ELR (cell line): ENCODE measurements around the gene SLC2A13.
"Not testable (repeated sequence)": the region's sequence is repeated elsewhere in the genome, so short reads cannot be mapped to it uniquely, and the experiment has no call there.

Experiments used
- DNase-seq: peaks from one replicate; pipeline ENCODE4 v3.0.0-alpha.2; 2015; ENCODE audit warnings: low read depth

The SLC2A13 gene

DNA sequence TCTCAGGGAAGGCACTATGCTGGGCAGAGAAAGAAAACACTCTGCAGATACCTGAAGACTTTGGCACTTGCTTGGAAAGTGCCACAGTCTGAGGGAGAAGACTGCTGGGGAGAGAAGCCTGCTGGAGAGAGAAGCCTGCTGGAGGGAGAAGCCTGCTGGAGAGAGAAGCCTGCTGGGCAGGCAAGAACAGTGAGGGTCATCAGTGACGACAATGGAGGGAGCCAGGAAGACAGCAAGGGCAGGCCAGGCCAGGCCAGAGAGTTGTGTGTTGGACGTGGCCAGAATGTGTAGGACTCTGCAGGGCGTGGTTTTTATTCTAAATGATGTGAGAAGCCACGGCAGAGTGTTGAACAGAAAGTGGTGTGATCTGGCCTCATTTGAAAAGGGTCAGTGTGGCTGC lies 301.0 kb downstream of the SLC2A13 start:
- no peak for DNase-seq

DNA sequence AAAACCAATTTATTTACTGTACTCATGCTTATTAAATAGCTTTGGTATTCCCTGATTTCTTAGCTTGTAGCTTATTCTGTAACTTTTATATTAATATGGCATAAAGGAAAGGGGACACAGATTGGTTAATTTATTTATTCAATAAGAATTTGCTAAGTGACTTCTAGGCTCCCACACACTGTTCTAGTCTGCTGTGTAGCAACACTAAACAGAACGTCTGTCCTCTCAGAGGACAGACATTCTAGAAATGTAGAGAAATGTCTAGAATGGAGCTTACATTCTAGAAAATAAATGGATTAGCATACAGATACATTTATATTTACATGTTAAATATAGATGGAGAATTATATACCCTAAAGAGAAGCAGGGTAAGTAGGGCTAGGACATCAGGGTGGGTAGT lies 301.4 kb downstream of the SLC2A13 start:
- no peak for DNase-seq

DNA sequence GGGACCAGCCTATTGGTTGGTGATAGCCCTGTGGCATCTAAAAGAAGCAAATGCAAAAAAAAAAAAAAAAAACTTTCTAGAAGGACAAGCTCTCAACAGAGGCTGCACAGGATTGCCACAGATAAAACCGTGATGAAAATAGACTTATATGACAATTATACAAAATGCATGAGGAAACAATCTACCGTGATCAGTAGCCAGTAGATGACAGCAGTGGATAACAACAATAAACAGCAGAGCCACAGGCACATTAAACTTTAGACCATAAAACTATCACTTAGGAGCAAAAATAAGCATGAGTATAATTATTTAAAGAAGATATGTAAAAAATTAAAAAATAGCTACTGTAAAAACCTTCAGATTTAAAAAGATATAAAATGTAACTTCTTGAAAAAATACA lies 302.7 kb downstream of the SLC2A13 start:
- DNase-seq: no peak

DNA sequence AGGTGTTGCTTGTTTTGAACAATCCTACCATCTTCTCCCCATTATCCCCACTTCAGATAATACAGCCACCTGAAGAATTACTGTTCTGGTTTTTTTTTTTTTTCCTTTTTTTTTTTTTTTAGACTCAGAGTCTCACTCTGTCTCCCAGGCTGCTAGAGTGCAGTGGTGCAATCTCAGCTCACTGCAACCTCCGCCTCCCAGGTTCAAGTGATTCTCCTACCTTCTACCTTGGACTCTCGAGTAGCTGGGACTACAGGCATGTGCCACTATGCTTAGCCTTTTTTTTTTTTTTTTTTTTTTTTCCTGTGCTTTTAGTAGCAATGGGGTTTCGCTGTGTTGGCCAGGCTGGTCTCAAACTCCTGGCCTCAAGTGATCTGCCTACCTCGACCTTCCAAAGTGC lies 306.9 kb downstream of the SLC2A13 start:
- no peak for DNase-seq

DNA sequence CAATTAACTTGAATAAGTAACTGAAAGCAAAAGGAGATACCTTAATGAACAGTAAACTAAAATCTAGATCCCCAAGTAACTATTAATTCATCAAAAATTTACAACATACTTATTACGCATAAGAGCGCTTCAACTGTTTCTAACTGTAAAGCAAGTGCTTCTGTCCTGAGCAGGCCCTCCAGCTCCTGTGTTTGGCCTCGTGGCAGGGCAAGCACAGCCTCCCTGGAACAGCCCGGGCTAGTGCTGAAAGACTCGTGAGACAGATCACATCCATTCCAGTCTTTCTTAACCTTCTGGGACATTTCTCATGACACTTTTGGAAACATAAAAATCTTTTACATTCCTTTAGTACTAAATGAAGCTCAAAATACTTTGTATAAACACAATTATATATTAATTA lies 307.5 kb downstream of the SLC2A13 start:
- DNase-seq: no peak

DNA sequence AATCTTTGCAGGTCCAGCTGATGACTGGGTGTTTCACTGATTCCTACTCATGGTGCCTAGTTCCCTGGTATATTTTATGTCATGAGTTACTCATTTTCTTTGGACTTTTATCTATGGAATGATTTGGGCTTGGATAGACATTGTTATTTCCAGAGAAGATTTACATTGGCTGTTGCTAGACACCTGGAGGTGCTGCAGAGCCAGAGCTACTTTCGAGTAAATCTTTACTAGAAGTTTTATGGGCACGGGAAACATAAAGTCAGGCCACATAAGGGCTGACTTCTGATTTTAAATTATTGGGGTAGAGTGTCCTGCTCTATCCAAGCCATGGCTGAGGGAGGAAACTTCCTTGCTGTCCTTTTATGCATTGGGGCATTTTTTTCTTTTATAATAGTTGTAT lies 310.4 kb downstream of the SLC2A13 start:
- DNase-seq: no peak

DNA sequence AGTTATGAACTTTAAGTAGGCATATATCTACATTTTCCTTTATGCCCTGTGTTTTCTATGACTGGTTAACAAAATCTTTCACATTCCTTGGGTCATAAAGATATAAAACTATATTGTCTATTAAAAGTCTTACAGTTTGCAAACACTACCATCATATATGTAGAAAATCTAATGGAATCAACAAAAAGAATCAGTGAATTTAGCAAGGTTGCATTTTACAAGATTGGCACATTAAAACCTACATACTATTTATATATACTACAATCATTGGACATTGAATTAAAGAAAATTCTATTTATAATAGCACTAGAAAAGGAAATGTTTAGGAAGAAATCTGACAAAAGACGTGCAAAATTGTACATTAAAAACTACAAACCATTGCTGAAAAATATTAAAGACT lies 312.9 kb downstream of the SLC2A13 start:
- no peak for DNase-seq

DNA sequence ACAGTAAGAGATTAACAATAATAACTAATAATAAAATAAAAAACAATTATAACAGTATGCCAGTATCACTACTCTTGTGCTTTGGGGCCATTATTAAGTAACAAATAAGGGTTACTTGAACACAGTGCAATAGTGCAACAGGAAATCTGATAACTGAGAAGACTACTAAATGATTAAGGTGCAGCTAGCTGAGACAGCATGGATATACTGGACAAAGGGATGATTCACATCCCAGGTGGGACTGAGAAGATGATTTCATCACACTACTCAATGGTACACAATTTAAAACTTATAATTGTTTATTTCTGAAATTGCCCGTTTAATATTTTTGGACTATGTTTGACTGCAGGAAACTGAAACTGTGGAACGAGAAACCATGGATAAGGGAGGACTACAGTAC lies 317.6 kb downstream of the SLC2A13 start:
- no peak for DNase-seq

DNA sequence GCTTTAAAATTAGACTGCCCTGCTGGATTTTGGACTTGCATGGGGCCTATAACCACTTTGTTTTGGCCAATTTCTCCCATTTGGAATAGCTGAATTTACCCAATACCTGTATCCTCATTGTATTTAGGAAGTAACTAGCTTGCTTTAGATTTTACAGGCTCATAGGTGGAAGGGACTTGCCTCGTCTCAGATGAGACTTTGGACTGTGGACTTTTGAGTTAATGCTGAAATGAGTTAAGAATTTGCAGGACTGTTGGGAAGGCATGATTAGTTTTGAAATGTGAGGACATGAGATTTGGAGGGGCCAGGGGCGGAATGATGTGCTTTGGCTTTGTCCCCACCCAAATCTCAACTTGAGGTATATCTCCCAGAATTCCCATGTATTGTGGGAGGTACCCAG lies 320.1 kb downstream of the SLC2A13 start:
- DNase-seq: not testable (repeated sequence)

DNA sequence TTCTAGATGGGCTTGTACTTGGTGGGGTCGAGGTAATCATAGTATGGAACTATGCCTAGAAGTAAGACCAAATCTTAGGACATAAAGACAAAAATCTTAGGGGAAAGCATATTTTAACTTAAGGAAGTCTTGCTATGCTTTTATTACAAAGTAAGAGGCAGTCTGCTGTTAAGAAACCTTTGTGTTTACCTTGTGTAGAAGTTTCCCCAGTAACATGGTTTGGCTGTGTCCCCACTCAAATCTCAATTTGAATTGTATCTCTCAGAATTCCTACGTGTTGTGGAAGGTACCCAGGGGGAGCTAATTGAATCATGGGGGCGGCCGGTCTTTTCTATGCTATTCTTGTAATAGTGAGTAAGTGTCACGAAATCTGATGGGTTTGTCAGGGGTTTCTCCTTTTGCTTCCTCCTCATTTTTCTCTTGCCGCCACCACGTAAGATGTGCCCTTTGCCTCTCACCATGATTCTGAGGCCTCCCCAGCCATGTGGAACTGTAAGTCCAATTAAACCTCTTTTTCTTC lies 323.8 kb downstream of the SLC2A13 start:
- no peak for DNase-seq

DNA sequence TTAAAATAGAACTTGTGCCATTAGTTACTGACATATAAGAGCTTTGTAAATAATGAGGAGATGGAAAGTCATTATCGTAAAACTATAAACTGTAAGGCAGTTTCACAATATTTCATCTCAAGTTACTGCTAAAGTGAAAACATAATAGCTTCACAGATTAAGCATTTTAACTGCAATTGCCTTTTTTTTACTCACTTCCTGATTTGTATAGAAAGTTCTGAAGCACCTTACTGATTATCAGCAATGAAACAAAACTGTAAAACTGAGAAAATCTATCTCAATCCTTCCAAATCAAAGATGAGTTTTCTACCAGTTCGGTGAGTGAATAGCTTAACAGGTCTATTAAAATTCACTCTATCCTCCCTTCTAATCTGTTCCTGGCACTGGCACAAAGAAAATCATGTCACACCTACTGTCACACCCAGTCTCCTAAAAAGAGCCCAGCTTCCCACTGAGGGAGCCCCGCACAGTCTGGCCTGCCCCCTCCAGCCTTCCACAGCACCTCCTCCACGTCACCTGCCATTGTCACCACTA lies 324.9 kb downstream of the SLC2A13 start:
- no peak for DNase-seq

DNA sequence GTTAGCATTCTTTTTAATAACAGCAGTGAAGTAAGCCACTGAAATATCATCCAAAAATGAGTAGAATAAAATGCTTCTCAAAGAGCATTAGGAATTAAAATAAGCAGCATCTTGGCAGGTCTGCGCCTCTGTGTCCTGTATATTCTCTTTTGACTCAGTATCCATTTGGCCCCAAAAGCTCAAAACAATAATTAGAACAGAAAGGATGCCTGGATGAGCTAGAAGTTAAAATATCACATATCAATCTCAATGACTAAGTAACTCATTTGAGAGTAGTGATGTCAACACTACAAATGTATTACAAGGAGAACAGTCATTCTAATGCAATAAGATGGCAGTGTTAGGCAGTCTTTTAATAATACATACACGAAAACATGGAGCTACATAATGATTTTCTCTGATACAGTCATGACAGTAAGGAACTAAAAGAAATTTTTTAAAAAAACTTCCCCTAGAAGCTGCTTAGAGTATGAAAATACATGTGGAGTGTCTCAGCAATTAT lies 325.4 kb downstream of the SLC2A13 start:
- no peak for DNase-seq

DNA sequence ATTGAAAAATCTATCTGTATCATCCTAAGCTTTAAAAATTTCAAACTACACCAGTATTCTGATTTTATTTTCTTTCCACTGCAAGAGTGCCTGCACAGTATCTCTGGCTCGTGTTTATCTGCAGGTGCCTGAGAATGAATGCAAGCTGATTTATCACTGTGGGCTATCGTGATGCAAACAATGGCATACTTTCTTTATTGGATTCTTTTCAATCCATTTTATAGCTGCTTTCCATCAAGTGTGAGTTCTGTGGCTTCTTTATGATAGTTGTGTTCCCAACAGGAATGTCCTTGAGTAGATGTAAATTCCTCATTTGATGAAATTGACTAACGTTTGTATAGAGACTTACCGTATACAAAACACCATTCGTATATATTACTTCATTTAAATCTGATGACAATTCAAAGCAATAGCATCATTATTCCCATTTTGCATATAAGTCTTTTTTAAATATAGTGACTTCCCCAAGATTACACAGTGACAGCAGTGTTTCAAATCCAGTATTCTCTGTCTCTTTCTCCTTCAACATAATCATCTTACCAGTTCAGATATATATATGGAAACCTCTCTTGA lies 326.0 kb downstream of the SLC2A13 start:
- DNase-seq: no peak

DNA sequence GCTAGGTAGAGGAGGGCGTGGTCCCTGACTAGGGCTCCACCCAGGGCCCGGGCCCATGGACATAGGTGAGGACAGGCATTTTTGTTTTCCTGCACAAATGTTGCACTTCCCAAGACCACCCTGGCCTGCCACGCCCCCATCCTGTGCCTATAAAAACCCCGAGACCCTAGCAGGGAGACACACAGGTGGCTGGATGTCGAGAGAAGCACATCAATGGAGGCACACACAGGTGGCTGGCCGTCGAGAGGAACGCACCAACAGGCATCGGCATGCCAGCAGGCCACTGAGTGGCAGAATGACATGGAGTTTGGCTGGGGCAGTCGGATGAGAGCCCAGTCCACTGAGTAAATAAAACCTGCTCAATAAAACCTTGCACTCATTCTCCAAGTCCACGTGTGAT lies 328.4 kb downstream of the SLC2A13 start:
- DNase-seq: no peak

DNA sequence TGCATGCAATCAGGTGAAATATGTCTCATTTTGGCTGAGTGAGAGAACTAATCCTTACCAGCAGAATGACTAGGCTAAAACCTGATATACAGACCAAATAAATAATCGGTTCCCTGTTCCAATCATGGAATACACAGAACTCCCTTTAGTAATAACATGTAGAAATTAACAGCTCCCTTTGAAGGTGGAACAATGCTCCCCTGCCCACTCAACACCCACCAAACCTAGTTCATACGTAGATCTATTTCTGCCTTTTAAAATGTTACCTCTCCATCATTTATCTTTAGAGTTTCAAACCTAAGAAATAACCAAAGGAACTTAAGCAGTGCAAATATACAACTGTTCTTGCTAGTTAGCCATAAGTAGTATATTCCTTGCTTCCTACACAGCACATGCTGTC lies 332.6 kb downstream of the SLC2A13 start:
- no peak for DNase-seq

DNA sequence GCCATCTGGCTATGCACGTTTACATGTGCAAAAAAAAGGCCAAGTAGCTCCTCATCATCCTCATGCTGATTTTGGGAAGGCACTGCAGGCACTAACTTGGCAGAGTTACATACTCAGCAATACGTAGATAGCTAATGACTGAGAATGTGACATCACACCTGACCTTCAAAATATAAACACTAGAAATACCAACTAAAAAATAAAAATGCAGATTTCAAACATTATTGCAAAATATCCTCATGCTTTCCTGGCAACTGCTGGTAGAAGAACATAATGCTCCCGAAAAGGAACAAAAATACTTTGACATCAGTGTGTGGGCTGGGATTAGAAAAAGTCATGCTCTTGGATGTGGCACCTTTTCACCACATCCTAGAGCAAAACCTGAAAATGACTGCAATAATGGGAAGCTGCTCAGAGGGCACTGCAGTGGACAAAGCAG lies 333.0 kb downstream of the SLC2A13 start:
- no peak for DNase-seq

DNA sequence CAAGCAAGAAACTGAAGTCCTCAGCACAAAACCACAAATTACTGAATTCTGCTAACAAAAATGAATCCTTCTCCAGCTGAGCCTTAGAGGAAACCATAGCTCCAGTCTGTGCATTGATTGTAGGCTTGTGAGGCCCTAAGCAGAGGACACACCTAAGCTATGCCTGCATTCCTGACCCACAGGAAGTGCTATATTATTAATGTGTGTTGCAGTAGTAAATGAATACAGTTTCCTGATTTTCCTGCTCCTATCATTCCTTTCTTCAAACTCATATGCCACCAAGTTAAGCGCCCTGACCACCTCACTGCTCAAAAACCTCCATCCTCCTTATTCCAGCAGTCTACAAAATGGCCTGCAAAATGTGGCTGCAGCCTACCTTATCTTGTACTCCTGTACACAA lies 334.4 kb downstream of the SLC2A13 start:
- no peak for DNase-seq

DNA sequence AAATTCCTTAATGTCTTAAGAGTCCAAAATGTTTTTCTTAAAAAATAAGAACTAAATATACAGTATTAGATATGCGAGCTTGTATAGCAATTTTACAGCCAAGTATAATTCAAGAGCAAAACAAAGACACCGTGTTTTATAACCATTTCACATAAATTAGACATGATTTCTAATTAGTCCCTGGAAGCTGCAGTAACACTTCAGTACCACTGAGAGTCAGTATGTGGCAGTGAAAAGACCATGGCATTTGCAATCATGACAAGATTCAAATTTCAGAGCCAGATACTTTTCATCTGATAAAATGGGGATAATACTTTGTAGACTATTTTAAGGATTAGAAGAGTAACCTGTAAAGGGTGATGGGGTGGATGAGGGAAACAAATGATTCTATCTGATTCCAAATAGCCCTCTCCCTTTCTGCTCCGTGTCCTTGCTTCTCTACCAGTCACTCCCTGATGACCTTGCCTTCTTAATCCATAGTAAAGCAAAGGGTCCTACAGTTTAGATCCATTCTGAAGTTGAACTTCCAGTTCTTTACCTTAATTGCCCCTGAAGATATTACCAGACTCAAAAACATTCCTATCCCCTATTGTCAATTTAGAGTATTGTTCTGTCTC lies 340.8 kb downstream of the SLC2A13 start:
- DNase-seq: peak; percentile 30

DNA sequence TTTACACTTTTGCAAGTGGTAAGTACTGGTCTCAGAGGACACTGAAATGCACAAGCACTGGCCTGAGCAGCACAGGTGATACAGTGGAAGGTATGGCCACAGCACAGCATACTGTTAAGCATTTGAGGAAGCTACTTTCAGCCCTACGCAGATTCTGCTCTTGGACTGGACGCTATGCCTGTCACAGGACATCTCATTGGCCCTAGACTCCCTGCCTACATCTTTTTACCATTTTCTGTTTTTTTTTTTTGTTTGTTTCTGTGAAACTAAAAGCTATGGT lies 342.1 kb downstream of the SLC2A13 start:
- no peak for DNase-seq

DNA sequence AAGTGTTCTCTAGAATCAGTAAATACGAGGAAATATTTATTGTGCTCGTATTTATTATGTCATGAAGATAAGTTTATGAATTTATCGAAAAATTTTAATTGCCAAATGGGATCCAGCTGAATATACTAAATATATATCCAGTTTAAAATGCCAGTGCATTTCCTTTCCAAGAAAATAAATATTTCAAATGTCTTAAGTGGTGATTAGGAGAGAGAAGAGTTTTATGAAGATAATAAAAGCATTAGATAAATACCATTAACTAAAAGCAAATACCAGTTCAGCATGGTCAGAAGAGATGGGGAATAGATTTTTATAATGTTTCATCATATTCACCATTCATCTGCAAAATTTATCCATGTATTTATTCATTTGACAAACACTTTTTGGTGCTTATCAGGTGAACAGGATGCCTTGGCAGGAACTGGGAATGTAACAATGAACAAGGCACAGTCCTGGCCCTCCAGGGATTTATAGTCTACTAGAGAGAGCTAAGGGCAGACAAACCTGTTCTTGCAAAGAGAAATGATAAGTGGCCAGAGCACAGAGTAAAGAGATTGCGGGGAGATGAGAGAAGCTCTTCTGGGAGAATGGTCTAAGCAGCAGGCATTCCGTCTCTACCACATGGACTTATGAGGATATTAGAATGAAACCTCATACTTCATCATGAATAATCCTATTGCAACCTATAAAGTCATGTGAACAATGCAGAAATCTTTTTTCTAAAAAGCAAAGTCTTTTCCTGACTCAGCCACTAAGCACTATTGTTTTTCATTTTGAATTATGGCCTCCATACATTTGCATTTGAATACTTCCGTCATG lies 342.6 kb downstream of the SLC2A13 start:
- DNase-seq: no peak

DNA sequence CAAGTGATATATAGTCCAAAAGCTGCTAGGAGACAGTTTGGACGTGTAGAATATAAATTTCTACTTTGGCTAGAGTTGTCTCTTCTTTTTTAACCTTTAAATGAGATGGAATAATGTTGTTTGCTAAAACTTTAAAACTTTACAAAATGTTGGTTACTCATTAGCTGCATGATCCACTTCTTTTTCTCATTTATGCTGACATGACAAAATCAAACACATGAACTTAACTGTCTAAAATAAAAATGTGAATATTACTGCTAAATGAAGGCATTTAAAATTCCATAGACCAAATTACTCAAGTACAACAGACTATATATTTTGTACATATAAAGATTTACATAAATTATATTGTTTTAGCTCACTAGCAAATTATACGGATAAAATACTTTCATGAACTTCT lies 350.4 kb downstream of the SLC2A13 start:
- no peak for DNase-seq

DNA sequence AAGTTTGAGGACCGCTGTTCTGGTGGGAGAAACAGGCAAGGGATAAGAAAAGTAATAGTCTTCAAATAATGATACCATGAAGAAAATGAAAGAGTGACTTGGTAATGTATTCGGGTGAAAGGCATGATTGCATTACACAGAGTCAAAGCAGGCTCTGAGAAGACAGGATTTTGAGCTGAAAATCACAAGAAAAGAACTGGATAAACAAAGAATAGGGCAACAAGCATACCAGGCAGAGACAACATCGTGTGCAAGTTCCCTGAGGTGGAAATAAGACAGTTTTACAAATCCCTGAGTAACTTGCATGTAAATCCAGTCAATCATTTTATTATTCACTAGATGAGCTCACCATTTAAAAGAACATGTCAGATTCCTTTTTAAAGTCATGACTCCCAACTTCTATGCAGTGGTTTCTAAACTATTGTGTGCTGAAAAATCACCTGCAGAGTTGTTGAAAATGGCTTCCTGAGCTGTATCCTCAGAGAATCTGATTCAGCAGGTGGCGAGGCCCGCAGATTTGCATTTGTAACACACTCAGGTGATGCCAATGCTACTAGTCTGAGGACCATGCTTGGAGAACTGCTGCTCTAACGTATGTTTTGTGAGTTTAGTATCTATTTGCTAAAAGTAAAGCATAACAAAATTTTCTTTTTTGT lies 353.3 kb downstream of the SLC2A13 start:
- no peak for DNase-seq

DNA sequence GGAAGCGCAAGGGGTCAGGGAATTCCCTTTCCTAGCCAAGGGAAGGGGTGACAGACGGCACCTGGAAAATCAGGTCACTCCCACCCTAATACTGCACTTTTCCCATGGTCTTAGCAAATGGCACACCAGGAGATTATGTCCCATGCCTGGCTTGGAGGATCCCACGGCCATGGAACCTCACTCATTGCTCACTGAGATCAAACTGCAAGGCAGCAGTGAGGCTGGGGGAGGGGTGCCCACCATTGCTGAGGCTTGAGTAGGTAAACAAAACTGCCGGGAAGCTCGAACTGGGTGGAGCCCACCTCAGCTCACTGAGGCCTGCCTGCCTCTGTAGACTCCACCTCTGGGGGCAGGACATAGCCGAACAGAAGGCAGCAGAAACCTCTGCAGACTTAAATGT lies 359.7 kb downstream of the SLC2A13 start:
- not testable (repeated sequence) for DNase-seq
